Ureter (tissue), 1 donor: ENCODE results near the gene EFCAB10. TPM values are rescaled to one million over a fixed set of nuclear protein-coding genes. Genes with fewer than 3 reads are reported as not detected.

Experiments
- DNase-seq: peaks from one replicate; pipeline ENCODE4 v3.0.0-alpha.2; 2020; ENCODE audit warnings: low spot score
- total RNA-seq: library from RNA; stranded (reverse); gene quantifications from one replicate; pipeline ENCODE4 v1.2.4, GENCODE V29; 2023
- donor health status: DM: yes; HTN: yes; CAD: no.

The EFCAB10 gene
- total RNA-seq = not detected

GRCh38 chr7:105581066-105581811 lies at the start of gene EFCAB10:
Gene EFCAB10, minus strand, starts transcription at chr7:105581493. Its CDS starts 30 bp downstream, at chr7:105581463.
- DNase-seq = peak; percentile 47

- no peak for DNase-seq
Observed at GRCh38 chr7:105625986-105626385, 44.7 kb upstream of the EFCAB10 start.

GRCh38 chr7:105623906-105624305 lies 42.6 kb upstream of the EFCAB10 start:
- no peak for DNase-seq

- no peak for DNase-seq
Observed at GRCh38 chr7:105623378-105623777, 42.1 kb upstream of the EFCAB10 start.

GRCh38 chr7:105622106-105622731 lies 40.9 kb upstream of the EFCAB10 start:
- no peak for DNase-seq

- peak; percentile 63 for DNase-seq
Observed at GRCh38 chr7:105621617-105622016, 40.3 kb upstream of the EFCAB10 start.

- no peak for DNase-seq
Observed at GRCh38 chr7:105621176-105621575, 39.9 kb upstream of the EFCAB10 start.

- no peak for DNase-seq
Observed at GRCh38 chr7:105619590-105619989, 38.3 kb upstream of the EFCAB10 start.

- DNase-seq = no peak
Observed at GRCh38 chr7:105618016-105618296, 36.7 kb upstream of the EFCAB10 start.

- DNase-seq = no peak
Observed at GRCh38 chr7:105617280-105618015, 36.2 kb upstream of the EFCAB10 start.

- DNase-seq = no peak
Observed at GRCh38 chr7:105614341-105614840, 33.1 kb upstream of the EFCAB10 start.

GRCh38 chr7:105613611-105614330 lies 32.5 kb upstream of the EFCAB10 start:
- no peak for DNase-seq

GRCh38 chr7:105612806-105613205 lies 31.5 kb upstream of the EFCAB10 start:
- no peak for DNase-seq

- no peak for DNase-seq
Observed at GRCh38 chr7:105611856-105612775, 30.8 kb upstream of the EFCAB10 start.

GRCh38 chr7:105610165-105610930 lies 29.1 kb upstream of the EFCAB10 start:
- no peak for DNase-seq

- DNase-seq = no peak
Observed at GRCh38 chr7:105602325-105603305, 21.3 kb upstream of the EFCAB10 start.

GRCh38 chr7:105600720-105601550 lies 19.6 kb upstream of the EFCAB10 start:
- no peak for DNase-seq

- DNase-seq = no peak
Observed at GRCh38 chr7:105599551-105599950, 18.3 kb upstream of the EFCAB10 start.
